Measurements from ENCODE around the gene RCN1.
"Not testable (repeated sequence)": the region's sequence is repeated elsewhere in the genome, so short reads cannot be mapped to it uniquely, and the experiment has no call there.

Gene RCN1

DNA sequence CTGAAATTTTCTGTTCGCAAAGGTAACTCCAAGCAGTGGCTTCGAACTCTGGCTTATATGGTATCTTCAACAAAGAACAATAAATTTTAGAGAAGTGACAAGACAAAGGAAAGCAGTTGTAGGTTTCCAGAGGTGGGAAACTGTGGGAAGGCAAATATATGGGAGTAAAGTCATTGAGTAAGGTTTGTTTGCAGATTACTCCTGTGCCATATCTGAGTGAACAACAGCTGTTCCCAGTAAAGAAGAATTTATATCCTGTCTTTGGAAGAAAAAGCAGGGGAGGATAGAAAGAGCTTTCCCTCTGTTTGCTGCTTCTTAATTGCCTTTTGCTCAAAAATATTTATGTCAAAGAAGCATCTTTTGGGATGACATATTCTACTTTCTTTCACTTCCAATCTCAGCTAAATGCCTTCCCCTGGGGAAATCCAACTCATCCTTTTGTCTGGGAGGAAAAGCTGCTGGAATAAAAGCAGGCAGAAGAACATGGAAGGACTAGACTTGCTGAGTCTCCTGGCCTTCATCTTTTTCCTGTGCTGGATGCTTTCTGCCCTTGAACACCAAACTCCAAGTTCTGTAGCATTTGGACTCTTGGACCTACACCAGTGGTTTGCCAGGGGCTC is 10.4 kb upstream of the RCN1 start:
- DNase-seq, result no peak

DNA sequence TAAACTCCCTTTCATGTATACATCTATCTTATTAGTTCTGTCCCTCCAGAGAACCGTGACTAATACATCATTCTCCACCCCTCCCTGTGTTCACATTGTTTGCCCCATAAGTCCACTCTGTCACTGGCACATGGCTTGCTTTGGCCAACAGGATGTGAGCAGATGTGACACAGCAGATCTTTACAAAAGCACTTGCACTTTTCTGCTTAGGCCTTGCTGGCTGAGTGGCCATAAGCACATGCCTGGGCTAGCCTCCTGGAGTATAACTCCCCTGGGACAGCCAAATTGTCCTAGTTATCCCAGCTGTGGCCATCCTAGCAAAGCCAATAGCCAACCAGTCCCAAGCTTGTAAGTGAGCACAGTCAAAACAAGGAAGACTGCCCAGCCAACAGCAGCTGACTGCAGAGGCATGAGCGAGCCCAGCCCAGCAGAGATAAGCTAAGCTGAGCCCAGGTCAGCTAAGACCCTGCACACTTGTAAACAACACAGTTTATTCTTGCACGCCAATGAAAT is 9.7 kb upstream of the RCN1 start:
- DNase-seq, result no peak

DNA sequence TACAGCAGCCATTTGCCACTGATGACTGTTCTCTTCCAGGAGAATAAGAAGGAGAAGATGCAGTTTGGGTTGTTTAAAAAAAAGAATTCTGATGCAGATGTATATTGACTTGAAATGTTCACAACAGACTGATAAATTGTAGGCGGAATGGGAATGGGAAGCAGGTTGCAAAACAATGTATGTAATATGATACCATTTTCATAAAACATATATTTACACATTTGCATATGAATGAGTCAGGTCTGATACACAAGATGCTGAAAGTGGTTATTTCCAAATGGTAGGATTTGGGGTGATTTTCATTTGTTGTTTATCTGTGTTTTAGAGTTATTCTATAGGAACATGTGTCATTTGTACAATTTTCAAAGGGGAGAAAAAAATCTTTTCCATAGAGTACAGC is 9.0 kb upstream of the RCN1 start:
- DNase-seq, result no peak

DNA sequence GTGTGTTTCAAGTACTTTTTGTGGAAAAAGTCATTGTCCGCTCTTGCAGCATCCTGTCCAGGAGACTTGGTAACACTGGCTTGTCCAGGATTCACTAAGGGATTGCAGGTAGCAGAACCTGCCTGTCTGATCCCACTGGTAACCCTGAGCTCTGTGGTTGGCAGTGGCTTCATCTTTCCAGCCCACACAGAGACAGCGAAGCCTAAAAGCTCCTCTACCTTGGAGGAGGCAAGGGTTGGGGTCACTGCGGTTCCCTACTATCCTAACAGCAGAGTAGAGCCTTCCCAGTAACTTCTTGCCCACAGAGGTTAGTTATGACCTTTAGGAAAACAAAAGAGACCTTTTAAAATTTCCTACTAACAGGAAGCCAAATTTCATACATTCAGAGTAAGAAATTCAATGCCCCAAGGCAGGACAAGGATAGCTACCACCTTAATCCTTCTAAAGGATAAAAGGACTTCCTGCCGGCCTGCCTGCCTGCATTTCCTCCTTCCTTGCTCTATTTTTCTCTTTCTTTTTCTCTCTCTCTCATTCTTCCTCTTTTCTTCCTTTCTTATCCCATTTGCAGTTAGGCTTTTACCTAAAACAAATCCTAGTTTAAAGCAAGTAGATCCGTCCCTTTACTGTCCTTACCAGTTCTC is 8.4 kb upstream of the RCN1 start:
- DNase-seq, result no peak

DNA sequence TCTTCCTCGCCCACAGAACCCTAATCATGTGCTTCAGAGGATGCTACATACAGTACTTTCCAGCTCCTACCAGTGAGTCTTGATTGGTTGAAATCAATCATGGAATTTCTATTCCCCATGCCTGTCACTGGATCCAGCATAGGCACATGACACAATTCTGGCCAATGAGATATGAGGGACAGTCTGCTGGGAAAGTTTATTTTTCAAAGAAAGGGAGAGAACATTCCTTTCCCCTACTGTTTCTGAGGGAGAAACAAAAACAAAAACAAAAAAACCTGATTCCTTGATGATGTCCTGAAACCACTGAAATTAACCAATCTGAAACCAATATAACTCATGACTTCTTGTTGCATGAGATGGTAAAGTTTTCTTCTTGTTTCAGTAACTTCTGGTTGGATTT is 3.3 kb upstream of the RCN1 start:
- no peak for DNase-seq

DNA sequence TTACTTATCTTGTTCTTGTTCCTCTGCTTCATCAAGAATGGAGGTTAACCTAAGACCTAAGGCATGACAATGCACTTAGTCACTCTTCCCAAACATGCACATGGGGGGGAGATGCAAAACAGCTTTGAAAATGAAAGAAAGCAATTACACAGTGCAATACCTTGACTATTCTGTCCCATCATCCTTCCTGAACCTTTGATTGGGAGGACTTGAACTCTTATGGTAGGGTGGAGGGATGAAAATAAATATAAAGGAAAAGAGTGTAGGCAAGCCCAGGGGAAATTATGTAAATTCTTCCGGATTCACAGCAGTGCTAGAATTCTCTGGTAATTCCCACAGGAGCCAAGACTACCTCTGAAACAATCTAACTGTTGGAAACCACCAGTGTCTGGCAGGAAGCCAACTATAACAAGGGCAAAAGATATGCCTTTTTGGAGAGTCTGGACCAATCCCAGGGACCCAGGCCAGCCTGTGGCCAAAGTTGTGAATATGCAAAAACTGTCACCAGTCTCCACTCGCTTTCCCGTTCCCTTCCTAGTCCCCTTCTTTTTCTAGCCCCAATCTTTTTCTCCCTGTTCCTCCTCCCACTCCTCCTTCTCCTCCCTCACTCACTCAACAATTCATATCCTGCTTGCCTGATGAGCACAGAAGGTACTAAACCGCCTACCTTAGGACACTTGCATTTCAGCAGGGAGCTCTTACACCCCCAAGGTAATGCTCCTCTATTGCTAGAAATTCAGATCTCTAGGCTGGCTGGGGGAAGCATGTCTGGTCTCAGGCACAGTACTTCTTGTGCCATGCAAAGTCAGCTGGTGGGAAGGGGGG is 2.5 kb upstream of the RCN1 start:
- DNase-seq, result no peak

DNA sequence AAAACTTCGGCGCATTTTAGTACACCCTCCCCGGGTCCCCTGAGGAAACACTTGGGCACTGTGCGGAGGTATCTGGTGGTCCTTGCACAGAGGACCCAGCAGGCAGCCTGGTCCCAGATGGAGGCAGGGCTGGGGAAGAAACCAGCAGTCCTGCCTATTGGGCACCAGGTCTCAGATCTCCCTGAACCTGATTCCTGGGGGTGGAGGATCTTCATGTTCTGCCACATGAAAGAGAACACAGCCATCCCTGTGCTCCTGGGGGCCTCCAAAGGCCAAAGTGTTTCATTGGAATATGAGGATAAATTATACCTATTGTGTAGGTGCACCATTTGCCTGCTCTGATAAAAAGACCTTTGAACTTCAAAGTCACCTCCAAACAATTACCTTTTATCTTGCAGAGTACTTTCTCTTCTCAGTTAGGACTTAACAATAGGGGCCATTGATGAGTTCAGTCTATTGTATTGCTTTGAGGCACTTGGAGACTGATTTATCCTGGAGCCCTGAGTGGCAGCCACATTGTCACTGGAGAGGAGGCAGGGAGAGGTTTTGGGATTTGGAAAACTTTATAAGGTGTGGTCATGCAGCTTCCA is 1.8 kb downstream of the RCN1 start:
- no peak for DNase-seq

DNA sequence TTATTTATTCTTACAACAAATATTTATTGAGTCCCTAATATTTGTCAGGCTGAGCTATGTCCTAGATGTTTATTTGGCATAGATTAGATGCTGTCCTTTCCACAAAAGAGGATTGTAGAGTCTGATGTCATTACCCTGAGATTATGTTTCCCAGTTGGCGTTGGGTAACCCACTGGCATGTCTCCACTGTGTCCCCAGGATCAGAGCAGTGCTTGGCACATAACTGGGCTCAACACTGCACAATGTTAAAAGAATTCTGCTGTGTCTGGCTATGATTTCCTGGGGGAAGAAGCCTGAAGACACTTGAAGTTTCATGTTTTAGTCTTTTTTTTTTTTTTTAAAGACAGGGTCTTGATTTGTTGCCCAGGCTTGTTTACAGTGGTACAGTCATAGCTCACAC is 4.0 kb downstream of the RCN1 start:
- no peak for DNase-seq

DNA sequence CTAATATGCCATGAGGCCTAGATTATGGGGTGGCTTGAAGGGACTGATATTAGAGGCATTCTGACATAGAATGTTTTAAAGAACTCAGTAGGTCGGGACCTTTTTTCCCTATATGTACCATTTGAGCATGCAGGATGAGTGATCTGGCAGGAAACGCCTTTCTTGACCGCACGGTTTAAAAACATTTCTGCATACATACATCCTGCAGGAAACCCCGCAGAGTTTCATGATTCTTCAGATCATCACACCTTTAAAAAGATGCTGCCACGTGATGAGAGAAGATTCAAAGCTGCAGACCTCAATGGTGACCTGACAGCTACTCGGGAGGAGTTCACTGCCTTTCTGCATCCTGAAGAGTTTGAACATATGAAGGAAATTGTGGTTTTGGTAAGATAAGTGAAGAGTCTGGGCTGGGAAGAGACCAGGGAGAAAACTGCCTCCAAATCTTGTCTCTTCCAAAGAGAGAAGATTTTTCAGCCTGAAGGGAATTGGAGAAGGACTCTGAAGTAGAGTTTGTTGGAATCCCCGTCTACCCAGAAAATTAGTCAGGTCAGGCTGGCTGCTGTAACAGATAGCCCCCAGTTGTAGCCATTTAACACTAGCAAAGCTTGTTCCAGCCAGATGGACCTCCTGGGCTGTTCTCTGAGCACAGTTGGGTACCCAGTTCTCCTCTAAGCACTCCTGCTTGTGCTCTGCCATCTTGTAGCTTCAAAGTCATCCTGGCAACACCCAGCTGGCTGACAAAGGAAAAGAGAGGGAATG is 7.4 kb downstream of the RCN1 start:
- no peak for DNase-seq

DNA sequence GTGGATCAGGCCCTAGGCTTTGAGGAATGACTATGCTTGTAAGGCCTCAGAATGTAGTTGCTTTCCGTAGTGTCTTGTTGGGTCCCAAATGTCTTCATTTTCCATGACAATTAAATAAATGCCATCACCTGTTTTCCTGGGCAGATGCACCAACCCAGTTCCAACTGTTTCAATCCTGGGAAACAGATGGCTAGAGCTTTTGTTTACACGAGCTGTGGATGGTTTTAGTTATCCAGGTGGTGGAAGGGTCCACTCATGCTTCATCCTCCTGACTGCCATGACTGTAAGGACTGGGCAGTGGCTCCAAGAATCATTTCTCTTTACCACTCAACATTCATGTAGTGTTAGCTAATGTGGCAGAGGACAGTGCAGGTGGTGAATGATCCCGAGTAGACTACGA is 8.6 kb downstream of the RCN1 start:
- DNase-seq, result no peak

DNA sequence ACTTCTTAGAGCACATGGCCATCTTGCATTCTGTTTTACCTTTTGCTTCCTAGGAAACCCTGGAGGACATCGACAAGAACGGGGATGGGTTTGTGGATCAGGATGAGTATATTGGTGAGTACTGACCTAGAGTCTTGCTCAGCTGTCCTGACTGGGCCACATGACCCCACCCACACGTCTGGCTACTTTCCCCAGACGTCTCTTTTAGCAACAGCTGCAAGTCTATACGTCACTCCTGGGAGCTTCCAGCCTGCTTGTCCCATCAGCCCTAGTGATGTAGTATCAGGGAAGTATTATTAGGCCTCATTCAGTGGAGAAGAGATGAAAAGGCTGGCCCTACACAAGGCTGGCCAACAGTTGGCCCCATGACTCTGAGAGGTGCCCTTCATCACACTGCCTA is 9.6 kb downstream of the RCN1 start:
- no peak for DNase-seq

DNA sequence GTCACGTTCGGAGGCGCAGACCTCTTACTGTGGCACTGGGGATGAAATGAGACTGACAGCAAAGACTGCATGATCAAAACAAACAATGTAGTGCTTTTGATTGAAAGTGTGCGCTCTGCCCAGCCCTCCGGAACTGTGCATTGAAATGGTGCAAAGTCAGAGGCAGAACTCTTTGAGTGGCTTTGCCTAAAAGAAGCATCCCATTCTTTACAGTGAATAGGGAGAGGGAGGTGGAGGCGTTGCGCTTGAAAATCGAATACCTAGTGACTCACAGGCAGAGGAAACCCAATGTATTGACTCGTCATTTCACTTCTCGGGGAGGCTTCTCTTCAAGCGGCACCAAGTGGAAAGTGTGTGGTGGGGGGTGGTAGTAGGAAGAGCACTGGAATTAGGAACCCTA is 10.9 kb downstream of the RCN1 start:
- DNase-seq, result no peak

DNA sequence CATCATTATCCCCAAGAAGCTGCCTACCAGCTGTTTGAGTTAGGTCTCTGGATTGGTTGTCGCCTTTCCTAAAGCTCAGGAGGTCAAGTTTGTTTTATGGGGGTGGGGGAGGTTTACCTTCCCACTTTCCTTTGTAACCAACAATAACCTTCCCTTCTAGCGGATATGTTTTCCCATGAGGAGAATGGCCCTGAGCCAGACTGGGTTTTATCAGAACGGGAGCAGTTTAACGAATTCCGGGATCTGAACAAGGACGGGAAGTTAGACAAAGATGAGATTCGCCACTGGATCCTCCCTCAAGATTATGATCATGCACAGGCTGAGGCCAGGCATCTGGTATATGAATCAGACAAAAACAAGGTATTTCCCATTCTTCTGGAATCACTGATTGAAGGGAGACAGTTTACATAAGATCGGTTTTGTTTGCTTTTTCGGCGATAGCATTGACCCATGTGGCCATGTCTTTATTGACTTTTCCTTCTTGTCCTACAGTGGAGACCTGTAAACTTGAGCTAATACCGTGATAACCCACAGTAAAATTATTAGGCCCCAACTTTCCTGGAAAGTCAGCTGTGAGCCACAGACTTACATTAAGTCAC is 12.3 kb downstream of the RCN1 start:
- DNase-seq, result not testable (repeated sequence)

DNA sequence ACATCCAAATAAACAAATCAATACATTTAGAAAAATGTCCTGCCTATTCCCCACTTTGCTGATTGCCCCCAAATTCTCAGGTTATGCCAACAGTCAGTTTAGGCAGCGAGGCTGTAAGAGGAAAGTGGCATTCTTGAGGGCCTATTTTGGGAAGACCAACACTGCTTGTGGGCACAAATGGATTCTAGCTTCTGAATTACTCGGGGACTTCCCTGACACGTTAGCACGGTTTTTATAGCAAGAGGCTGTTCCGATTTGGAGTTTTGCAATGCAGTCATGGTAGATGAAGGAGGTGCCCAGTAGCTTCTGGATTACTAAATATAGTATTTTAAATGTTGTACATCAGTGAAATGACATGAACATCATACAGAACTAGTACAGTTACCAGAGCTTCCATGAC is 13.1 kb downstream of the RCN1 start:
- DNase-seq, result no peak

DNA sequence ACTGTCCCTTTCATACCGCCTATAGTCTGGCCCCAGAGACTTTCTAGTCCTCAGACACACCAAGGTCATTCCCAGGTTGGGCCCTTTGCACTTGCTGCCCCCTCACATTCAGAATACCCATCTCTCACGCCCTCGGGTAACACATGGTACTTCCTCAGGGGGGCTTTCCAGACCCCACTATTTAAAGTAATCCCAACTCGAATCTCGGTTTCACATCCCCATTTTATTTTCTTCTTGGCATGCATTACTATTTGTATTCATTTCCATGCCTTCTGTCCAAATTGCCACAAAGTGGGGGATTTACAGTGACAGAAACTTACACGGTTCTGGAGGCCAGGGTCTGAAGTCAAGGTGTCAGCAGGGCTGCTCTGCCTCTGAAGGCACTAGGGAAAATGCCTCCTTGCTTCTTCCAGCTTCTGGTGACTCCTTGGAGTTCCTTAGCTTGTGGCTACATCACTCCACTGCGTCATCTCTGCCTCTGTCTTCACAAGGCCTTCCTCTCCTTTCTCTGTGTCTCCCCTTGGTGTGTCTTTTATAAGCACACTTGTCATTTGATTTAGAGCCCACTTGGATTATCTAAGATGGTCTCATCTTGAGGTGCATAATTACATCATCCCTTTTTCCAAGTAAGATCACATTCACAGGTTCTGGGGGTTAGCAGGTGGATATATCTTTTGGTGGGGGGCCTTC is 15.1 kb downstream of the RCN1 start:
- DNase-seq, result no peak

DNA sequence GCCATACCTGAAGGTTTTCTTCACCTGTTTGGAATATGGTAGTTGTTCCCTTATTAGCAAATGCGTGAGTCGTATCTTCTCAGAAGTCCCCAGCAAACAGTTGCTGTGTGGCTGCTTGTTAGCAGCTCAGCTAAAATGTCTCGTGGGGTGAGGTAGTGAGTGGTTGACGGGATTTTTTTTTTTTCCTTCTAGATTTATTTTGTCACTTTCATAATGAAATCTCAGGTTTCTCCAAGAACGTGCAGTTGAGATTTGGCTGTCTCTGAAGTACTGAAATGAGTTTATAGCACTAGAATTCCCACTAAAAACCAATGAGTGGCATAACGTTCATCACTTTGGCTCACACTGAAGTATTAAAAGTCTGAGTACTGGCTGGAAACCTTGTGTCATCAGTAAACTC is 16.8 kb downstream of the RCN1 start:
- no peak for DNase-seq

DNA sequence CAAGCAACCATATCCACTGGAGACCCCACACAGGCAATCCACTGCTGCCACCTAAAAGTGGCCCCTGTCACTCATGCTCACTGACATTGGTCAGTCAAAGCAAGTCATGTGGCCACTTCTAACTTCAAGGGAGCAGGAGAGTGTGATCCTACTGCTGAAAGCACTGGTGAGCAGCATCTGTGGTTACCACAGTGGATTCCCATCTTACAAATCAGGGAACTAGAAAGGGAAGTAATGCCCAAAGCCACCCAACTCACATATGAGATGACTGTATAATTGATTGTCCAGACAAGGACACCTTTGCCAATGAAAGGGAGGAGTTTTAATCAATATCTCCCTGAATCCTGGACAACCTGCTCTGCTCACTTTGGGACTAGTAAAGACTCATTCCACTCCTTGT is 17.7 kb downstream of the RCN1 start:
- DNase-seq, result no peak

DNA sequence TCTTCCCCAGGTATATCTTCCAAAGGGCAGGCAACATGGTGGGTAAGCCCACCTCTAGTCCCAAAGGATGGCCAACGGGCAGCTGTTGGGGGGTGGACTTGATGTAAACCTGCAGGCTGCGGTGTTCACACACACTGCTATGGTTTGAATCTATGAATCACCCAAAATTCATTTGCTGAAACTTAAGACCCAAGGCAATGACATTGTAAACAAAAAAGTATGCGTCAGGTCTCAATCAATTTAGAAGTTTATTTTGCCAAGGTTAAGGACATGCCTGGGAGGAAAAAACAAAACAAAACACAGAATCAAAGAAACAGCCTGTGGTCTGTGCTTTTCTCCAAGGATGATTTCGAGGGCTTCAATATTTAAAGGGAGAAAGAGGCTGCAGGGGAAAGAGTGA is 18.3 kb downstream of the RCN1 start:
- DNase-seq, result no peak

DNA sequence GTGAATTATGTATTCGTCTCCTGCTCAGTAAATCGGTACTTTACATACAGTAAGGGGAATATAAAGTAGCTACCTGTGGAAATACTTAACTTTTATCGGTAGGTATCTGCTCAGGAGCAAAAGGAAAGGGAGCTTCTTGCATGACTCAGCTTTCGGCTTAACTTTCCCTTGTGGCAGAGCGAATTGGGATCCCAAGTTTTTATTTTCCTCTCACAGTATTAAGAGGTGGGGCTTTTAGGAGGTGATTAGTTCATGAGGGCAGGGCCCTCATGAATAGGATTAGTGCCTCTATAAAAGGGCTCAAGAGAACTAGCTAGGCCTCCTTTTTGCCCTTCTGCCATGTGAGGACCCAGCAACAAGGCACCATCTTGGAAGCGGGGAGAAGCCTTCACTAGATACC is 18.7 kb downstream of the RCN1 start:
- no peak for DNase-seq

DNA sequence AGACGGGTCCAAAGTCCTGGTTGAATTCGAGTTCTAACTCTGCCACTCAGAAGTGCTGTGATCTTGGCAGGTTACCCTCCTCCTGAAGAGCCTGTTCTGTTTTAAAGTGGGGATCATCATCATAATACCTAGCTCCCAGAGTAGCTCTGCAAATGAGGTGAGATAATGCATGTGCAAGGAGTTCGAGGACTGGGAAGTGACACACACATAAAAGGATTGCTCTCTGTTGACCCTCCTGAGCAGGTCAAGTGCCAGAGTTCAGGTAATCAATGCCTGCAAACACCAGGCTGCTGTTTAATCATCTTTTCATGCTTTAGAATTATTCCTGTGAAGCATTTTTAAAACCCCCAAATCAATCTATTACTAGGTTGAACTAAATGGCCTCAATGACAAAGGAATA is 19.9 kb downstream of the RCN1 start:
- DNase-seq, result no peak

DNA sequence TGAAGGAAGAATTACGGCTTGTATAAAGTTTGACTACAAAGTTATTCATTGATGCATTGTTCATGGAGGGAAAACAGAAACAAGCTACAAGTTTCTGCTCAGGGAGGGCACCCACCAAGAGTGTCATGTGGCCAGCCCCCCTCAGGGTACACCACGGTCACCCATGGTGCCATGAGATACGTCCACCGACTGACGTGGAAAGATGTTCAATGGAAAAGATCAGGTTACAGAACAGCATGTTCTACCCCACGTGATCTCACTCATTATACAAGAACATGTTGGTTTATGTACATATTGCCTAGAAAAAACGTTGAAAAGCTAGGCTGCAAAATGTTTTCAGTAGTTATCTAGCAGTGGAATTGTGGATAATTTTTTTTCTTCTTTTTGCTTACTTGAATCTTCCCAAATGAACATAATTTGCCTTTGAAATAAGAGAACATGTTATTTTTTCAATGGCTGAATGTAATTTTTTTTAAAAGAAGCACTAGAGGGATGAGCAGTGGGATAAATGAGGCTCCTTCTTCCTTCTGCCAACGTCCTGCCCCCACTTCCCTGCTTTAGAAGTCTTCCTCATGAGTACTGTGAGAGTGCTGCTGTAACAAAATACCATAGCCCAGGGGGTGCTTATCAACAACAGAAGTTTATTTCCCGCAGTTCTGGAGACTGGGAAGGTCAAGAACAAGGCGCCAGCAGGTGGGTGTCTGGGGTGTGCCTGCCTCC is 22.5 kb downstream of the RCN1 start:
- no peak for DNase-seq

DNA sequence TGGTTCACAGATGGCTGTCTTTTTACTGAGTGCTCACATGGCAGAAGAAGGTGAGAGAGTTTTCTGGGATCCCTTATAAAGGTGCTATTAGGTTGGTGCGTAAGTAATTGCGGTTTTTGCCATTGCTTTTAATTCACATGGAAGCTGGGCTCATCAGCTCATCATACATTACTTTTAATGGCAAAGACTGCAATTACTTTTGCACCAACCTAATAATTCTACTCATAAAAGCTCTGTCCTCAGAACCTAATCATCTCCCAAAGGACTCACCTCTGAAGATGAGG is 23.0 kb downstream of the RCN1 start:
- no peak for DNase-seq

Data from AML-193 (cell line).